ENCODE data around the gene IGSF21. TPM values are rescaled to one million over a fixed set of nuclear protein-coding genes. Genes with fewer than 3 reads are reported as not detected.

The IGSF21 gene
- total and polyA plus RNA-seq, 10 of the 15 experiments (the other 5 are each of a cell fraction or from before 2014, with no cell fraction given), result 0.03 to 0.49 TPM; not detected in 8

- FAIRE-seq (no peak), DNase-seq (ENCODE audit: low read depth, low spot score) (no peak), ATAC-seq (0 out of 3 replicates have a peak, but pooled peaks have one; percentile 37)
- Histone ChIP-seq H3K9ac (ENCODE audit: control insufficient read depth, insufficient read depth, low read length) (no peak overlapping the region), H3K4me1 (ENCODE audit: control insufficient read depth, insufficient read depth, low read length) (no peaks in the 10 kb centered on the region), H3K4me3 (no peak overlapping the region), H2AFZ (ENCODE audit: control insufficient read depth, low read depth, low read length) (no peak overlapping the region), H4K20me1 (ENCODE audit: control insufficient read depth, insufficient read depth) (no peaks in the 10 kb centered on the region), H3K9me3 (replicated peaks; ENCODE audit: control insufficient read depth, insufficient read depth, low read length) (no peaks in the 10 kb centered on the region; the same call in 2 of the 3 replicates), H3K4me2 (ENCODE audit: control insufficient read depth, insufficient read depth) (no peak overlapping the region), H3K27me3 (replicated peaks in 1 of 2; ENCODE audit: control insufficient read depth in 2 of 2, insufficient read depth in 2 of 2, low read length in 1 of 2) (no peaks in the 10 kb centered on the region), H3K27ac (ENCODE audit: control insufficient read depth, insufficient read depth) (no peak overlapping the region), H3K79me2 (ENCODE audit: control insufficient read depth, insufficient read depth, low read length) (no peaks in the 10 kb centered on the region), H3K36me3 (ENCODE audit: control insufficient read depth in 2 of 2, insufficient read depth in 2 of 2, low read length in 1 of 2) (no peaks in the 10 kb centered on the region)
- intact Hi-C loops (cut with micrococcal nuclease; ENCODE audit: unreplicated experiment) (no loop called here), in situ Hi-C loops (cut with MboI) (no loop called here)
- RAD21 ChIA-PET (ENCODE audit: unreplicated experiment), result no interaction called here
- POLR2A ChIA-PET, result no interaction called here
- TF ChIP-seq CREM (IDR thresholded peaks at IDR 0.05; ENCODE audit: low read depth) (no peak), ZSCAN29 (IDR thresholded peaks at IDR 0.05) (no peak), POLR2A (IDR thresholded peaks at IDR 0.05; ENCODE audit: low read depth, low read length) (no peak), REST (IDR thresholded peaks at IDR 0.05; ENCODE audit: low read depth, low read length) (peak; percentile 95), FOXK2 (IDR thresholded peaks at IDR 0.05) (no peak)
- SMC1A ChIA-PET (ENCODE audit: uncharacterized antibody, unreplicated experiment), result interaction anchor here (0.9 kb wide), 1 partner anchor 414 kb away, joined by 3 read pairs; no protein-coding TSS in a partner anchor
- BruUV-seq (replicated peaks), result no TSS peak
- WGBS (ENCODE audit: insufficient coverage, insufficient replicate concordance, low lambda C conversion rate, missing lambda C conversion rate), result 31% methylated on average over 18 of the region's 18 CpGs
- CTCF ChIA-PET, result no interaction called here
These were observed 149.0 kb downstream of the IGSF21 start for GRCh38 chr1:18256282-18257235.

All from GM12878 (cell line).